ENCODE data around the gene NPIPB4.
"Not testable (repeated sequence)": the region's sequence is repeated elsewhere in the genome, so short reads cannot be mapped to it uniquely, and the experiment has no call there.

- TF ChIP-seq TCF3 (CRISPR knock-in tag; IDR thresholded peaks at IDR 0.05); NR2C2 (CRISPR knock-in tag; IDR thresholded peaks at IDR 0.05); NR2C2 (tag; IDR thresholded peaks at IDR 0.05); SMC3 (conservative IDR thresholded peaks at IDR 0.05; ENCODE audit: insufficient read depth, low read depth, low read length); XRCC5 (IDR thresholded peaks at IDR 0.05; ENCODE audit: low read depth, low read length); TAF1 (IDR thresholded peaks at IDR 0.05; ENCODE audit: control insufficient read depth, extremely low read depth, insufficient read depth, low read length, severe bottlenecking); ESRRB (CRISPR knock-in tag; IDR thresholded peaks at IDR 0.05; ENCODE audit: borderline replicate concordance); ZFP36 (IDR thresholded peaks at IDR 0.05; ENCODE audit: low read depth, low read length, partially characterized antibody); CBFB (CRISPR knock-in tag; IDR thresholded peaks at IDR 0.05); STAT5B (CRISPR knock-in tag; IDR thresholded peaks at IDR 0.05); ZC3H4 (CRISPR knock-in tag; IDR thresholded peaks at IDR 0.05; ENCODE audit: borderline replicate concordance); TRIM24 (IDR thresholded peaks at IDR 0.05); POLR2AphosphoS2 (IDR thresholded peaks at IDR 0.05; ENCODE audit: low read length): not testable (repeated sequence)
Measured at GRCh38 chr16:21801538-21802374, 55.8 kb downstream of the NPIPB4 start.

All from K562 (cell line).